SK-N-MC (cell line): ENCODE results near the gene SNX9.

ENCODE experiments used
- DNase-seq: peaks from one replicate; pipeline ENCODE4 v3.0.0-alpha.2; 2011; ENCODE audit warnings: low read depth, low spot score
- H3K27ac ChIP-seq: fragments of 200-600 bp; sonication (generic); 2 replicates; pipeline ENCODE4 v1.5.1; 2016; ENCODE audit warnings: mixed run types
- H3K36me3 ChIP-seq: fragments of 200-600 bp; sonication (generic); 2 replicates; pipeline ENCODE4 v1.6.1; 2017; ENCODE audit warnings: antibody characterized with exemption, low read length, mixed read lengths; ENCODE audit not compliant: insufficient read depth
- H3K4me3 ChIP-seq: fragments of 200-600 bp; sonication (generic); 2 replicates; pipeline ENCODE4 v1.5.1; 2016
- H3K9ac ChIP-seq: fragments of 200-600 bp; sonication (generic); 2 replicates; pipeline ENCODE4 v1.8.0; 2017; ENCODE audit warnings: mixed run types, mixed read lengths; ENCODE audit not compliant: insufficient read length
- H3K9me3 ChIP-seq: fragments of 200-600 bp; sonication (generic); 2 replicates; pipeline ENCODE4 v1.6.1; 2017; ENCODE audit warnings: low read depth, mild to moderate bottlenecking, antibody characterized with exemption, low read length, moderate library complexity, mixed read lengths
- EZH2 ChIP-seq: fragments of 200-600 bp; sonication (generic); IDR thresholded peaks from one replicate; pipeline ENCODE4 v1.6.1; 2017; ENCODE audit warnings: antibody characterized with exemption
- FOXP2 ChIP-seq: optimal IDR thresholded peaks from 2 replicates; pipeline ENCODE3; 2011; ENCODE audit warnings: mild to moderate bottlenecking, moderate library complexity; ENCODE audit not compliant: insufficient read depth; ENCODE audit errors: extremely low read length, control extremely low read depth
- POLR2AphosphoS5 ChIP-seq: IDR thresholded peaks from 2 replicates; pipeline ENCODE4 v1.6.1; 2012; ENCODE audit warnings: mild to moderate bottlenecking, low read depth, low read length, borderline replicate concordance

Gene SNX9

DNA sequence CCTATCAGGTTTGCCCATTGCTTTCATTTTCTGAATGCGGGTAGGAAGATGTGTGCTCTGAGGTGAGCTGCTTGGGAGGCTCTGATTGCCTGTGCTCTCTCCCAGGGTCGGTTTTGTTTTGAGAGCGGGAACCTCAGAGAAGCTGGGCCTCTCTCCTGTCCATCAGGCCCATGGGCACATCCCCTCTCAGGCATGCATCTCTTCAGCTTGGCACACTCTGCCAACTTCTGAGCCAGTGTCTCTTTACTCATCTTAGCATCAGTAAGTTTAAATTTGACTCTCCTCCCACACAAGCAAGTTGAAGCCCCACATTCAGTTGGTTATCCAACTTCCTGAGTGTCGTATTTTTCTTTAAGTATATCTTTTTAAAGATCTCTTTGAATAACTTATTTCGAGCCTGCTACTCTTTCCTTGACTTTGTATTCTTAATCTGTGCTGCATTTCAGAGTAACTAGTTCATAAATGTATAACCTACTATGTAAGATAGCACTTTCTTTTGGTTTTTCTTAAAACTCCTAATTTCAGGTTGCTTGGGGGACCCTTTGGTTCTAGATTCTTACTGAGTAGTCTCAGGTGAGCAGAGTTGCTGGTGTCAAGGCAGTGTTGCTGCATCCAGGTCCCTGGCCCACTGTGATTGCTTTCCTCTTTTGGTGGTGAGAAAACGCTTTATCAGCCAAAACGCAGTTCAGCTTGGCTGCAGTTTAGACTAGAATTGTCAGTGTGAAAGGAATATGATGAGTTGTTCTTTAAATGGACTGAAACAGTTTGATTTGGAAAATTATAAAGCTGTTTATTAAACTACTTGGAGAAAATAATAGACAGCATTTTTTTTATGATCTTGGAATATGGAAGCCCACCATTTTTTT, 54.8 kb downstream of the SNX9 start:
- TF ChIP-seq POLR2AphosphoS5 (no peak), EZH2 (no peak), FOXP2 (no peak)
- DNase-seq: no peak
- H3K9me3 ChIP-seq: no peaks in the 10 kb centered on the region; the same call in 1 of the 2 replicates
- no peak overlapping the region for H3K27ac ChIP-seq
- no peak overlapping the region for H3K4me3 ChIP-seq
- peaks cover 76% of the 10 kb centered on the region for H3K36me3 ChIP-seq
- no peak overlapping the region for H3K9ac ChIP-seq

DNA sequence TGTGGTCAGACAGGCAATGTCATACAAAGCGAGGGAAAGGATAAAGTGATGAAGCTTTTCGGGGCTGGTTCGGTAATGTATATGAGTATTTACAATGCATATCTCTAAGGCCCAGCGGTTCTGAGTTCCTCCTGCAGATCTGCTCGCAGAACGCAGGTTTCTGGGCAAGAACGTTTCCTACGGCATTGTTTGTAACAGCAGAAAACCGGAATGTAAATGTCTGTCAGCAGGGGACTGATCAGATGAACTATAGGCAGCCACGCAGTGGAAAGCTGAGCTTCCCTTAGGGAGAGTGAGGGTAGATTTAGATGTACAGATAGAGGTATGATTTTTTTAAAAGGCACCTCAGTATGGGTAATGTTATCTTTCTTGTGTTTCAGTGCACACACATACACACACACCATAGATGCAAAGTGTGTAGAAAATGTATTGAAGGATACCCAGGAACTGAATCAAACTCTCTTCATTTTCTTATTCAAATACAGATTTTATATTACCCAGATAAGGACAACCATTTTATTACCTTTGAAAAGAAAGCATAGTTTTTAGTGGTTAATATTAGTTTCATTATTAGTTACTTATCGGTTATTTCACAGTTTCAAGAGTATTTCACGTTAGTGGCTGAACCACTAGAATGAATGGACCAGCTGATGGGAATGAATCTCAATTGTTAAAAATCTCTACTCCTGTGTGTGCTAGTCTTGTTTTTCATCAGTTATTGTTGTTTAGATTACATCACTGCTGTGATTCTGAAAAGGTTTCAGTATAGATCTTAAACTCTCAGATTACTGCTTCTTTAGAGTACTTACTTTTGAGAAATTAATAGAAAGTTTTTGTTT, 56.2 kb downstream of the SNX9 start:
- no peak overlapping the region for H3K4me3 ChIP-seq
- H3K36me3 ChIP-seq: peaks cover 72% of the 10 kb centered on the region
- H3K9me3 ChIP-seq: no peaks in the 10 kb centered on the region; the same call in 1 of the 2 replicates
- no peak for DNase-seq
- no peak overlapping the region for H3K27ac ChIP-seq
- TF ChIP-seq POLR2AphosphoS5: no peak
- TF ChIP-seq FOXP2: no peak
- no peak for TF ChIP-seq EZH2
- H3K9ac ChIP-seq: no peak overlapping the region

DNA sequence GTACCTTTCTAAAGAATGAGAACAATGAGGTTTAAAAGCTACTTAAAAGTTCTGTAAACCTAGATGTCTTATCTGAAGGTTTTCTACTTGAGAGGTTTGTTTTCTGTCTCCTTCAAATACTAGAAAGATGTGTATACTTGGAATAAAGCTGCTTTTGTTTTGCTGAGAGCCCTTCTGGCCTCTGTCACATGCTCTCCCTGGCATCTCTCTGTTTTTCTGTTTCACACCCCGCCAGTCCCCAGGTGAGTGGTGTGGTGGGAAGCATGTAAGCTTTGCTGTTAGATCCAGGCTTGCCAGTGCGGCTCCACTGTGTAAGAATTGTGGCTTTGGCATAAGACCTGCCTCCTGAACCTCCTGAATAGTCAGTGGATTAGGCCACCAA, 56.8 kb downstream of the SNX9 start:
- no peak overlapping the region for H3K27ac ChIP-seq
- DNase-seq: no peak
- no peak overlapping the region for H3K9ac ChIP-seq
- H3K4me3 ChIP-seq: no peak overlapping the region
- peaks cover 73% of the 10 kb centered on the region for H3K36me3 ChIP-seq
- no peak for TF ChIP-seq EZH2
- TF ChIP-seq POLR2AphosphoS5: no peak
- TF ChIP-seq FOXP2: no peak
- no peaks in the 10 kb centered on the region; the same call in 1 of the 2 replicates for H3K9me3 ChIP-seq

DNA sequence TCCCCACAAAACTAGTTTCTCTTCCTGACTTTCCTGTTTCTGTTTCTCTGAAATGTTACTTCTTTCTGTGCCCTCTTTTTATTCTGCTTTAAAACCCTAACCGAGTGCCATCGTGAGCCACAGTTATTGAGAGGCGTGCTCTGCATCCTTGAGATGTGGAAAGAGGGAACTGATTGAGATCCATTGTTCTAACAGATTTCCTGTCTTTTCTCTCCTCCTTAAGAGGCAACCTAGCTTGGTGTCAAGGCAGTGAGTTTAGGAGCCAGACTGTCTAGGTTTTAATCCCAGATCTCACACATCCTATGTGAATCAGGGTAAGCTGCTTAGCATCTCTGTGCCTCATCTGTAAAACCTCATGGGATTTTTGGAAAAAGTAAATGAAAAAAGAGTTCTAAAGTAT, 57.5 kb downstream of the SNX9 start:
- no peaks in the 10 kb centered on the region; the same call in 1 of the 2 replicates for H3K9me3 ChIP-seq
- no peak overlapping the region for H3K27ac ChIP-seq
- H3K4me3 ChIP-seq: no peak overlapping the region
- H3K9ac ChIP-seq: no peak overlapping the region
- DNase-seq: no peak
- H3K36me3 ChIP-seq: peaks cover 69% of the 10 kb centered on the region
- TF ChIP-seq EZH2 (no peak), POLR2AphosphoS5 (no peak), FOXP2 (no peak)

DNA sequence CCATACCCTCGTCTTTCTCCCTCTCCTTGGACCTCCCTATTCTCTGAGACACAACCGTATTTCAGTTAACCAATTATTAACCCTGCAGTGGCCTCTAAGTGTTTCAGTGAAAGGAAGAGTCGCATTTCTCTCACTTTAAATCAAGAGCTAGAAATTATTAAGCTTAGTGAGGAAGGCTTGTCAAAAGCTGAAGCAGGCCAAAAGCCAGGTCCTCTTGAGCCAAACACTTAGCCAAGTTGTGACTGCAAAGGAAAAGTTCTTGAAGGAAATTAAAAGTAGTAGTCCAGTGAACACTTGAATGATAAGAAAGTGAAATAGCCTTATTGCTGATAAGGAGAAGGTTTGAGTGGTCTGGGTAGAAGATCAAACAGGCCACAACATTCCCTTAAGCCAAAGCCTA, 58.3 kb downstream of the SNX9 start:
- H3K36me3 ChIP-seq: peaks cover 67% of the 10 kb centered on the region
- no peak for TF ChIP-seq POLR2AphosphoS5
- no peak for DNase-seq
- no peak overlapping the region for H3K9ac ChIP-seq
- no peaks in the 10 kb centered on the region; the same call in 1 of the 2 replicates for H3K9me3 ChIP-seq
- H3K4me3 ChIP-seq: no peak overlapping the region
- H3K27ac ChIP-seq: no peak overlapping the region

DNA sequence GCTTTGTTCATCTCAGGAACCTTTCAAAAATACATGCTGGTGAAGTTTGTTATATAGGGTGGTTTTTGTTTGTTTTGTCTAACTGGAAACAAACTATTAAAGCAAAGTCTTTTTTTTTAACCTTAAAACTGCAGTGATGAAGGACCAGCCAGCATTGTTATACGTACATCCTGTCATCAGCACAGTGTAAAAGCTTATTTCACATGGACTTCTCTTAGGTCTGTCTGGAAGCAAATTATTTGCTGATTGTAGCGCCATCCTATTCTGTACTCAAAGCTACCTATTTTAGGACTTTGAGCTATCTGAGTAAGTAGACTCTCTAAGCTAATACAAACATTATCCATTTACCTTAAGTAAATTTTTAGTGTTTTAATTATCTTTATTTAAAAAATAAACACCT, 61.7 kb downstream of the SNX9 start:
- H3K9ac ChIP-seq: no peak overlapping the region
- no peak overlapping the region for H3K27ac ChIP-seq
- H3K9me3 ChIP-seq: no peaks in the 10 kb centered on the region; the same call in 1 of the 2 replicates
- TF ChIP-seq FOXP2 (no peak), POLR2AphosphoS5 (no peak), EZH2 (no peak)
- H3K4me3 ChIP-seq: no peak overlapping the region
- peaks cover 49% of the 10 kb centered on the region for H3K36me3 ChIP-seq
- DNase-seq: no peak

DNA sequence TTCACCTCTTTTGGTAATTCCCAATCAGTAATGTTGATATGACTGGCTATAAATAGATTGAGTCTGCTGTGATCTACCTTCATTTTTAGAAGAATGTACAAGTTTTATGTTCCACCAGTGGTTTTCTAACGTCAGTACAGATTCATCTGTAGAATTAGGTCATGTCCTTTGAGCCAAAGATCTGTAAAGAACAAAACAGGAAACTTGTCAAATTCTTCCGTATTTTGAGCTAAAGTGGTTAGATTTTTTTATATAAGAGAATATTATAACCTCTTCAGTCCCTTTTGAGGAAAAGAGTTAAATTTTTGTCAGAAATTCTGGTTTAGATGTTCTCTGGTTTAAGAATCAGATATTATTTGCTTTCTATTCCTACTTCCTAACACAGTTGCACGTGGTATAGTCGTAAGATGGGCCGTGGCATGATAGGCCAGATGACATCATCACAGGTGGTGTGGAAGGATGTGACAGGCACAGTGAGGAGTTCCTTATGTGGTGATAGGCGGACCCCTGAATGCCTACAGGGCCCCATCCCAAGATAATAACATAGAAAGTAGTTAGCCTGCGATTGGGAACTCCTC, 62.3 kb downstream of the SNX9 start:
- no peak for DNase-seq
- H3K4me3 ChIP-seq: no peak overlapping the region
- H3K27ac ChIP-seq: no peak overlapping the region
- H3K9ac ChIP-seq: no peak overlapping the region
- TF ChIP-seq EZH2 (no peak), POLR2AphosphoS5 (no peak), FOXP2 (no peak)
- H3K36me3 ChIP-seq: peaks cover 48% of the 10 kb centered on the region
- H3K9me3 ChIP-seq: no peaks in the 10 kb centered on the region; the same call in 1 of the 2 replicates

DNA sequence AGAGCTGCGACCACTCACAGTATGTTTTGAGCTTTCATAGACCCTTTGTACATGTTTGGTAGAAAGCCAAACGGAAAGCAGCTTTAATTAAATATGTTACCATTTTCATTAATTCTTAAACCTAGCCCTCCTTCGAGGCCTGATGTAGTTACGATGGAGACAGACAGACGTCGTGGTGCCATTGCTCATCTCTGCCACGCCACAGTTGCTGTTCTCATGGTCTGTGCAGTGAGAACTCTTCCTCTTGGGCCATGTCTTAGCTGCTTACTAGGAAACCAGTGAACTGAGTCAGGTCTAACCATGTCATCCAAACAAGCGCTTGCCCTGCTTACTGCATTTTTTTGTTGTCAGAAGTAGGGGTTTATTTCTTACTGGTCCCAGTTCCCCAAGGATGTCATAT, 62.8 kb downstream of the SNX9 start:
- no peak for DNase-seq
- Histone ChIP-seq H3K9ac (no peak overlapping the region), H3K36me3 (peaks cover 43% of the 10 kb centered on the region), H3K4me3 (no peak overlapping the region), H3K27ac (no peak overlapping the region), H3K9me3 (no peaks in the 10 kb centered on the region)
- TF ChIP-seq FOXP2: no peak
- no peak for TF ChIP-seq POLR2AphosphoS5
- TF ChIP-seq EZH2: no peak

DNA sequence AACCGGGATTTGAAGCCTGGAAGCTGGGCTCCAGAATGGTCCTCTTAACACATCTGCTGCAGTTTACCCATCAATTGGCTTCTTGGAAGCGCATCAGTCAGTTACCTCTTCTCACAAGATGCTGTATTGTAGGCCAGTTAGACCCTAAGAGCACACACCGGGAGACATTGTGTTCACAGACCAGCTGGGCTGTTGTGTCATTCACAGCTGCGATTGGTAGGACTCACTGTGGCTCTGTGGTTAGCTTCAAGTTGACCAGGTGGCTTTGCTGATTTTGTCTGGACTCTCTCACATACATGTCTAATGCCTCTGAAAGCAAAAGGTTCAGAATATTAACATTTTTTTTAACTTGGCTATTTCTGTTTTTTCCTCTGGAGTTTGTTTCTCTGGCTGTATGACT, 64.8 kb downstream of the SNX9 start:
- no peak for DNase-seq
- no peak overlapping the region for H3K9ac ChIP-seq
- no peak overlapping the region for H3K4me3 ChIP-seq
- no peak for TF ChIP-seq FOXP2
- no peak for TF ChIP-seq EZH2
- no peak for TF ChIP-seq POLR2AphosphoS5
- H3K27ac ChIP-seq: no peak overlapping the region
- peaks cover 34% of the 10 kb centered on the region for H3K36me3 ChIP-seq
- H3K9me3 ChIP-seq: no peaks in the 10 kb centered on the region
